Right renal pelvis (tissue), 4 donors: ENCODE results near the gene ATAD3C. TPM values are rescaled to one million over a fixed set of nuclear protein-coding genes. Genes with fewer than 3 reads are reported as not detected.
"Not testable (repeated sequence)": the region's sequence is repeated elsewhere in the genome, so short reads cannot be mapped to it uniquely, and the experiment has no call there.

Experiments used
- DNase-seq, 4 donors: peaks; one replicate each; pipeline ENCODE4 v3.0.0-alpha.2; 2013; ENCODE audit warnings: low read depth in 4 of 4, low spot score in 3 of 4, missing footprints in 1 of 4
- polyA plus RNA-seq, 4 donors: library from polyadenylated mRNA; unstranded; fragments of 120-200 nt; gene quantifications; one replicate each; pipeline ENCODE4 v1.2.1, GENCODE V29; 2013; ENCODE audit not compliant: insufficient read length in 4 of 4

Gene ATAD3C
- polyA plus RNA-seq = 1 to 10 TPM; 1.4 to 3.1 (median 3.1) TPM

GRCh38 chr1:1449099-1449739, at the start of gene ATAD3C:
ATAD3C (plus strand) TSS chr1:1449689; CDS start chr1:1450684, 995 bp downstream.
- DNase-seq = no peak

- DNase-seq = no peak
Observed at GRCh38 chr1:1399872-1400575, 49.5 kb upstream of the ATAD3C start.

- no peak for DNase-seq
Observed at GRCh38 chr1:1400576-1401456, 48.7 kb upstream of the ATAD3C start.

- no peak for DNase-seq
Observed at GRCh38 chr1:1401457-1402010, 48.0 kb upstream of the ATAD3C start.

GRCh38 chr1:1402072-1402900, 47.2 kb upstream of the ATAD3C start:
- no peak for DNase-seq

- DNase-seq = not testable (repeated sequence)
Observed at GRCh38 chr1:1402901-1403392, 46.5 kb upstream of the ATAD3C start.

GRCh38 chr1:1403653-1404052, 45.8 kb upstream of the ATAD3C start:
- DNase-seq = no peak

GRCh38 chr1:1406101-1406820, 43.2 kb upstream of the ATAD3C start:
- DNase-seq = no peak

GRCh38 chr1:1406821-1407635, 42.5 kb upstream of the ATAD3C start, which contains the start of gene MRPL20:
MRPL20 (minus strand) TSS chr1:1407293; CDS start chr1:1407217, 76 bp downstream.
- DNase-seq = peak; percentile 82 to 98 (median 88)

GRCh38 chr1:1407636-1408318, 41.7 kb upstream of the ATAD3C start:
- no peak for DNase-seq

- not testable (repeated sequence) for DNase-seq
Observed at GRCh38 chr1:1410238-1410637, 39.3 kb upstream of the ATAD3C start.

- DNase-seq = no peak
Observed at GRCh38 chr1:1411626-1412025, 37.9 kb upstream of the ATAD3C start.

GRCh38 chr1:1412311-1412902, 37.1 kb upstream of the ATAD3C start:
- DNase-seq = not testable (repeated sequence)

GRCh38 chr1:1415751-1416150, 33.7 kb upstream of the ATAD3C start:
- no peak for DNase-seq

GRCh38 chr1:1417396-1417795, 32.1 kb upstream of the ATAD3C start:
- not testable (repeated sequence) for DNase-seq

GRCh38 chr1:1417825-1418463, 31.5 kb upstream of the ATAD3C start:
- not testable (repeated sequence) for DNase-seq
